Lower leg skin (tissue), 3 donors: Measurements from ENCODE around the gene DAP3.

ENCODE experiments used
- POLR2A ChIP-seq, 2 donors: fragments of 450-650 bp; IDR thresholded peaks; one replicate each; pipeline ENCODE4 v1.6.1; 2016 to 2017; ENCODE audit warnings: antibody characterized with exemption in 2 of 2, mild to moderate bottlenecking in 1 of 2, moderate library complexity in 1 of 2
- TF ChIP-seq, protein P1 (sequence below), 3 donors: fragments of 450-650 bp; IDR thresholded peaks; one replicate each; pipeline ENCODE4 v1.5.1; 2016; ENCODE audit warnings: antibody characterized with exemption in 3 of 3, mild to moderate bottlenecking in 3 of 3, moderate library complexity in 2 of 3

DNA sequence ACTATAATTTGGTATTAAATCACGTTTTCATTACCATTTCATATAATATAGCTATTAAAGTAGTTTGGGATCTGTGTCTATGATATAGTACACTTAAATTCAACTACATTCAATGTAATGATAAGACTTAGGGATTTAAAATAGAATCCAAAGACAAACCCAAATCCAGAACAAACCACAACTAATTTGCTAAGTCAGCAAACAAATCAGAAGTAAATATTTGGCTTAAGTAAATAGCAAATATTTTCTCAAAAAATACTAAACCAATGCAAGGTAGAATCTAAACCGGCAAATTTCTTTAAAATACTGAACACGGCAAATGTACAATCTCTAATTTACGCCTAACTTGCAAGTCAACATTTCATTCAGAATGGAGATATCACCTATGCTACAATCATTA lies 17.1 kb upstream of the DAP3 start:
- TF ChIP-seq, protein P1, sequence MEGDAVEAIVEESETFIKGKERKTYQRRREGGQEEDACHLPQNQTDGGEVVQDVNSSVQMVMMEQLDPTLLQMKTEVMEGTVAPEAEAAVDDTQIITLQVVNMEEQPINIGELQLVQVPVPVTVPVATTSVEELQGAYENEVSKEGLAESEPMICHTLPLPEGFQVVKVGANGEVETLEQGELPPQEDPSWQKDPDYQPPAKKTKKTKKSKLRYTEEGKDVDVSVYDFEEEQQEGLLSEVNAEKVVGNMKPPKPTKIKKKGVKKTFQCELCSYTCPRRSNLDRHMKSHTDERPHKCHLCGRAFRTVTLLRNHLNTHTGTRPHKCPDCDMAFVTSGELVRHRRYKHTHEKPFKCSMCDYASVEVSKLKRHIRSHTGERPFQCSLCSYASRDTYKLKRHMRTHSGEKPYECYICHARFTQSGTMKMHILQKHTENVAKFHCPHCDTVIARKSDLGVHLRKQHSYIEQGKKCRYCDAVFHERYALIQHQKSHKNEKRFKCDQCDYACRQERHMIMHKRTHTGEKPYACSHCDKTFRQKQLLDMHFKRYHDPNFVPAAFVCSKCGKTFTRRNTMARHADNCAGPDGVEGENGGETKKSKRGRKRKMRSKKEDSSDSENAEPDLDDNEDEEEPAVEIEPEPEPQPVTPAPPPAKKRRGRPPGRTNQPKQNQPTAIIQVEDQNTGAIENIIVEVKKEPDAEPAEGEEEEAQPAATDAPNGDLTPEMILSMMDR (IDR thresholded peaks at IDR 0.05) = no peak
- no peak for TF ChIP-seq POLR2A (IDR thresholded peaks at IDR 0.05)
